GM11168 (cell line): ENCODE results near the gene NPM3.
"Not testable (repeated sequence)": the region's sequence is repeated elsewhere in the genome, so short reads cannot be mapped to it uniquely, and the experiment has no call there.

Source experiments
- in situ Hi-C: fragments of 300-500 bp; cut with MboI; formaldehyde crosslinking; loops from one replicate; pipeline ENCODE4 v1.12.0; 2022; ENCODE audit warnings: low sequenced_read_pairs; ENCODE audit not compliant: unreplicated experiment

The NPM3 gene

GRCh38 chr10:101812606-101813005 is 29.4 kb upstream of the NPM3 start:
- in situ Hi-C loops: no loop called here

GRCh38 chr10:101807158-101807557 is 23.9 kb upstream of the NPM3 start:
- in situ Hi-C loops: no loop called here

DNA sequence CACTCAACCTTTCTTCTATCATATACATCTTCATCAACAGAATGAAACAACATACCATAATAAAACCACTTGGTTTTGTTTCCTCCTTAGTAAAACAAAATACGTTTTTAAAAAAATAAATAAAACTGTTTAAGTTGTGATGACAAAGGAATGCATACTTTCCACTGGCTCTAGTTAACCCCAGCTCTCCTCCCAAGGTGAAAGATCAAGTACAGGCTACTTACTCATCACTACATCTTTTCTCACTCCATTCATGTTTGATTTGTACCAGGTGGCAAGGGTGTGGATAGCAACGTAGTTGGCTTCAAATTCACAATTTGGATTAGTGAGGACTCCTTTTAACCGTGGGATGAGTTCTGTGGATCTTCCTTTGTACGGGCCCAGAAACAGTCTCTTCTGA is 20.3 kb upstream of the NPM3 start:
- in situ Hi-C loops: no loop called here

GRCh38 chr10:101797403-101798059 is 14.3 kb upstream of the NPM3 start:
- in situ Hi-C loops: no loop called here

DNA sequence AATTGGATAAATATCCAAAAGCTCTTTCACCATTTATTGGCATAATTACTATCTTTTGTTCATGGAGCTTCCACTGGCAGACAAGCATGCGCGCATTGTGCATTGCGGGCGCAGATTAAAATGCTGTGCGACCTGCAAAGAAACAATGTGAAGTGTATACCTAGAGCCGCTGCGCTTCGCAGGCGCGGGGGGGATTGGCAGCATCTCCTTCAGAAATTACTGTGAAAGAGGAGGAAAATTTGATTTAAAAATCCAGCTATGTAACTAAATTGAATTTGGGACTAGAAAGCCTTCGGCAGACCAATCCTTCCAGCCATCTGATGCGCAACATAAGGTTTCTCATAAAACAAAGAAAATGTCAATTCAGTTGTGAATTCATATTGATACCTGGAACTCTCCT is 10.3 kb upstream of the NPM3 start:
- in situ Hi-C loops: no loop called here

GRCh38 chr10:101789686-101790085 is 6.4 kb upstream of the NPM3 start:
- in situ Hi-C loops: no loop called here

DNA sequence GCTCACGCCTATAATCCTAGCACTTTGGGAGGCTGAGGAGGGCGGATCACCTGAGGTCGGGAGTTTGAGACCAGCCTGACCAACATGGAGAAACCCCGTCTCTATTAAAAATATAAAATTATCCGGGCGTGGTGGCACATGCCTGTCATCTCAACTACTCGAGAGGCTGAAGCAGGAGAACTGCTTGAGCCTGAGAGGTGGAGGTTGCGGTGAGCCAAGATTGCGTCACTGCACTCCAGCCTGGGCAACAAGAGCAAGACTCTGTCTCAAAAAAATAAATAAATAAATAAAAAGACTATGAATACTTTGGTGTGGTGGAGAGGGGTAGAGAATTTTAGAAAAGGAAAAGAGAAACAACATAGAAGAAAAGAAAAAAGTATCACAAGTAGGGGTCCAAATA is 6.0 kb upstream of the NPM3 start:
- in situ Hi-C loops: not testable (repeated sequence)

DNA sequence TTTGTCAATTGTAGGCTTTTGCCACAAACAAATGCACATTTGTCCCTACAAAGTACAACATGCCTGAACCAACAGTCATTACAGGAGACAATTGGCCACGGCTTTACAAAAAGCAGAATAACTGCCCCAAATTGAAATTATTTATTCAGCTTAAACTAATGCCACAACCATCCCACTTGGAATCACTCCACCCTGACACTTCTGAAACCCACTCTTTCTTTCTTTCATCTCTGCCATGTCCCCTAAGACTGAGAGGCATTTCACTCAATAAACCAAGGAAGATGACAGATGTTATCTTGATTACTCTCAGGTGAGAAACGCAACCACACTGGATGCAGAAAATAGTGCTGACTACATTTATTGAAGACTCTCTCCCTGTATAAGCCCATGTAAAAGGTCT is 2.6 kb upstream of the NPM3 start:
- in situ Hi-C loops: no loop called here

DNA sequence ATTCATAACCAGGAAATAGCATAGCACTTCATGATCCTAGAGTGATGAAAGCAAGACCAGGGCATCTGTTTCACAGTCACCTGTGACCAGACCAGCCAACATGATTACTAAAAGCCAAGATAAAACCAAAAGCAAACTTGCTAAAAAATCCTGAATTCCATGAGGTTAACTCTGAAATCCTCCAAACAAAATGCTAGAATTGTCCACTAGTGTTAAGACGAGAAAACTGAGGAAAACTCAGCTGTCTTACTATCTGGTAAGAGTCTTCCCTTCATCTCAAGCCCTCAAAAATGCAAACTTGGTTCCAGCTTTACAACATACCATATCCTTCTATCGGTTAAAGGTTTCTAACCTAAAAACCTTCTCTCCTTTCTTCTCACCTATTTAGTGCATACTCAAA is 1.3 kb upstream of the NPM3 start:
- in situ Hi-C loops: no loop called here

- in situ Hi-C loops: no loop called here
Measured at GRCh38 chr10:101783736-101784118, 481 bp upstream of the NPM3 start.

DNA sequence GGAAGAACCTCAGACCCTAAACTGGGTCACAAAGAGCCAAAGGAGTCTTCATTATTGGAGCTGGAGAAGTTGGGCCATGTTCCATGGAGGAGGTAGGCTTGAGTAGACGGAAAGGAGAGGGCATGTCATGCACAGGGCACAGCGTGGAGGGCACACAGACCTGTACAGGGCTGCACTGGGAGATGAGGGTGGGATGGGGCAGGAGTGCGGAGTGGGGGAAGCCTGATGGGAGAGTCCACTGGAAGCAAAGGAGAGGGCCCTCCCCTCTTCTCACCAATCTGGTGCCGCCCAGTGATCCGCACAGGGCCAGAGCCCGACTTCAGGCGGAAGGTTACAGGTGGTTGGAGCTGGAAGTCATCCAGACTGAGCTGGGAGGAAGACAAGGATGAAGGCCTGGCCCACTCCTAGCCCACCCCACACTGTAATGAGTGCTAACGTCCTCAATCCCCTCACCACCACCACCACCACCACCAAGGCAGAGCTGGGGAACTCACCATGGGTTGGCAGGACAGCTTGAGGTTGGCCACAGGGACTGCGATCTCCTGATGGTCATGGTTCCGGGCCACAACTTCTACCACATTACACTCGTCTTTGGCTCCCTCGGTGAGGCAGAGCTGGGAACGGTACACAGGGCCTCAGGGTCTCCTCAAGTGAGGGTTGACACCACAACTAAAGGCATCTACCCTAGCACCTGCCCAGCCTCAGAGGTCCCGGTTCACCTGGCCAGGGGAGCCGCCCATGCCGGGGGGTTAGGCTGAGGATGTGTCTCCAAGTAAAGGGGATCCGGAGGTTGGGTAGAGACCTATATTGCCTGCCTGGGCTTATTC is 1.0 kb downstream of the NPM3 start:
- in situ Hi-C loops: no loop called here

- in situ Hi-C loops: no loop called here
Measured at GRCh38 chr10:101781655-101781983, 1.6 kb downstream of the NPM3 start.

- in situ Hi-C loops: no loop called here
Measured at GRCh38 chr10:101780818-101781654, 2.2 kb downstream of the NPM3 start.

- in situ Hi-C loops: no loop called here
Measured at GRCh38 chr10:101780187-101780817, 2.9 kb downstream of the NPM3 start.

- in situ Hi-C loops: no loop called here
Measured at GRCh38 chr10:101779544-101780186, 3.6 kb downstream of the NPM3 start.

DNA sequence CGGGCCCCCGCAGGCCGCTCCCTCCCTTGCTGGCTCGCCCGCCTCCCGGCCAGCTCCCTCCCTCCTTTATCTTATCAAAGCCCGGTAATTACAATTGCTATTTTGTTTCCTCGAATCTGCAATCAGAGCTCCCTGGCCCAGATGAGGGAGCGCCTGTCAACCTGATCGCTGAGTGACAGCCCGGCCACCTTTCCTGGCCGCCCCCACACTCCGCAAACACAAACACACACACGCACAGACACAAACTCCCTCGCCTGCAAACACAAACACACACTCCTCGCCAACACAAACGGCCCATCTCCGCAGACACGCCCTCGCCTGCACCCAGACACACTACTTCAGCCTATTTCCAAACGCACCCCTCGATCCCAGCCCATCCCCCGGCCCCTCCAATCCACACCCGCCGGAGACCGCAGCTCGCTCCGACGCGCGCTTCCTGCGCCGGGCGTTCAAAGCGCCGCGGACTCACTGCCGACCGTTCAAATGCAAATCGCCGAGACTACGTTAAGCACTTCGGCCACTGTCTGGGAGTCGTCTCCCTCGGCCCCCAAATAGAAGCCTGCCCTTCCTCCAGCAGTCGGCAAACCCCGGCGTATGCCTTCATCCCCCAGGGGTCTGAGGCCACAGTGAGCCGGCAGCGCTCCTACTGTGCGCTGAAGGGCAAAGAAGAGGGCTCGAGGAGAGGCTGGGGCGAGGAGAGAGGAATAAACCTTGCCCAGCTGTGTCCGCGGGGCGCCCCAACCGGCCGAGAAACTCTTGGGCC is 4.3 kb downstream of the NPM3 start:
- in situ Hi-C loops: no loop called here

GRCh38 chr10:101778151-101778780 is 5.0 kb downstream of the NPM3 start:
- in situ Hi-C loops: no loop called here

- in situ Hi-C loops: no loop called here
Measured at GRCh38 chr10:101777619-101778145, 5.6 kb downstream of the NPM3 start.
